HepG2 (cell line): ENCODE data around the gene RAPSN. TPM values are rescaled to one million over a fixed set of nuclear protein-coding genes. Genes with fewer than 3 reads are reported as not detected.

ENCODE experiments used
- ATF1 ChIP-seq: IDR thresholded peaks from 2 replicates; pipeline ENCODE4 v1.6.1; 2016; ENCODE audit warnings: mild to moderate bottlenecking, control low read depth
- BCL6 ChIP-seq: IDR thresholded peaks from 2 replicates; pipeline ENCODE4 v1.6.1; 2016; ENCODE audit warnings: missing genetic modification reagents, missing compliant biosample characterization
- CBX2 ChIP-seq, 2 experiments: fragments of 200-600 bp in 1 of 2; sonication (generic); formaldehyde crosslinking in 1 of 2; IDR thresholded peaks; 2 replicates each; pipeline versions ENCODE4 v1.7.0 to v1.8.1; 2018 to 2022; ENCODE audit warnings: low read depth in 2 of 2, low read length in 1 of 2, mild to moderate bottlenecking in 1 of 2, missing genetic modification reagents in 1 of 2
- FOXP1 ChIP-seq, 2 experiments: fragments of 450-650 bp in 1 of 2; IDR thresholded peaks; 2 replicates each; pipeline ENCODE4 v1.6.1; 2017 to 2018; ENCODE audit warnings: antibody characterized with exemption in 1 of 2
- GTF2F1 ChIP-seq: fragments of 150-350 bp; IDR thresholded peaks from 2 replicates; pipeline ENCODE4 v1.6.1; 2014; ENCODE audit warnings: low read length
- HHEX ChIP-seq: IDR thresholded peaks from 2 replicates; pipeline ENCODE4 v1.6.1; 2016; ENCODE audit warnings: control low read depth
- KLF16 ChIP-seq, 2 experiments: sonication (generic) in 1 of 2; formaldehyde crosslinking in 1 of 2; IDR thresholded peaks; 2 replicates each; pipeline versions ENCODE4 v1.6.1 to v1.8.0; 2016 to 2023; ENCODE audit warnings: missing genetic modification reagents in 2 of 2, missing compliant biosample characterization in 1 of 2
- MAX ChIP-seq: IDR thresholded peaks from 2 replicates; pipeline ENCODE4 v1.6.1; 2012; ENCODE audit warnings: inconsistent platforms
- PAXIP1 ChIP-seq: sonication (generic); formaldehyde crosslinking; conservative IDR thresholded peaks from 2 replicates; pipeline ENCODE4 v1.4.0; 2020; ENCODE audit warnings: mild to moderate bottlenecking, missing genetic modification reagents, moderate library complexity
- PHF5A ChIP-seq: IDR thresholded peaks from one replicate; pipeline ENCODE4 v1.6.1; 2018; ENCODE audit warnings: low read depth, missing genetic modification reagents; ENCODE audit not compliant: unreplicated experiment
- RAD21 ChIP-seq: fragments of 450-650 bp; formaldehyde crosslinking; IDR thresholded peaks from 2 replicates; pipeline ENCODE4 v1.5.0; 2020; ENCODE audit warnings: mild to moderate bottlenecking
- SALL1 ChIP-seq: sonication (generic); formaldehyde crosslinking; IDR thresholded peaks from 2 replicates; pipeline ENCODE4 v1.8.0; 2022; ENCODE audit warnings: mild to moderate bottlenecking, missing genetic modification reagents
- SOX6 ChIP-seq, 2 experiments: fragments of 450-650 bp in 1 of 2; sonication (generic) in 1 of 2; formaldehyde crosslinking in 1 of 2; IDR thresholded peaks; 2 replicates each; pipeline versions ENCODE4 v1.4.0 to v1.6.1; 2017 to 2020; ENCODE audit warnings: antibody characterized with exemption in 1 of 2, mild to moderate bottlenecking in 1 of 2, missing genetic modification reagents in 1 of 2
- SRSF4 ChIP-seq: fragments of 200-400 bp; formaldehyde crosslinking; IDR thresholded peaks from one replicate; pipeline ENCODE4 v1.6.1; 2018; ENCODE audit warnings: mild to moderate bottlenecking, low read depth, low read length, moderate library complexity; ENCODE audit not compliant: poor library complexity, severe bottlenecking
- TAF15 ChIP-seq: fragments of 200-400 bp; formaldehyde crosslinking; IDR thresholded peaks from one replicate; pipeline ENCODE4 v1.6.1; 2018; ENCODE audit warnings: mild to moderate bottlenecking, low read depth, low read length; ENCODE audit not compliant: poor library complexity, severe bottlenecking
- TBP ChIP-seq: sonication (generic); formaldehyde crosslinking; IDR thresholded peaks from 2 replicates; pipeline ENCODE4 v1.5.0; 2020; ENCODE audit warnings: missing genetic modification reagents
- ZKSCAN5 ChIP-seq: sonication (generic); formaldehyde crosslinking; IDR thresholded peaks from 2 replicates; pipeline ENCODE4 v1.5.1; 2020; ENCODE audit warnings: mild to moderate bottlenecking, missing genetic modification reagents
- ZNF251 ChIP-seq: sonication (generic); formaldehyde crosslinking; IDR thresholded peaks from 2 replicates; pipeline ENCODE4 v1.9.0; 2021; ENCODE audit warnings: mild to moderate bottlenecking, missing genetic modification reagents
- ZNF296 ChIP-seq: sonication (generic); formaldehyde crosslinking; conservative IDR thresholded peaks from 2 replicates; pipeline ENCODE4 v1.5.0; 2020; ENCODE audit warnings: mild to moderate bottlenecking, missing genetic modification reagents
- ZNF335 ChIP-seq: sonication (generic); formaldehyde crosslinking; IDR thresholded peaks from 2 replicates; pipeline ENCODE4 v1.4.0; 2020; ENCODE audit warnings: missing genetic modification reagents
- ZNF687 ChIP-seq: sonication (generic); formaldehyde crosslinking; IDR thresholded peaks from 2 replicates; pipeline ENCODE4 v1.5.1; 2020; ENCODE audit warnings: mild to moderate bottlenecking, missing genetic modification reagents, moderate library complexity
- polyA plus RNA-seq, 8 experiments: library from polyadenylated mRNA; depleted of rRNA in 3 of 8; stranded (reverse) in 7 of 8; unstranded in 1 of 8; fragments of >200 nt; fragmentation: Illumina TruSeq in 4 of 8; extraction: Trizol in 4 of 8; gene quantifications; 2 replicates each; pipeline versions ENCODE4 v1.2.1 to v1.2.3, GENCODE V29; 2011 to 2016; ENCODE audit warnings: low read depth in 4 of 8, missing spikeins in 1 of 8, mixed read lengths in 1 of 8; ENCODE audit not compliant: insufficient read depth in 1 of 8
- total RNA-seq, 5 experiments: library from RNA; depleted of rRNA; stranded (reverse); fragments of >200 nt; fragmentation: Illumina TruSeq; extraction: Trizol; gene quantifications; 2 replicates each; pipeline ENCODE4 v1.2.3, GENCODE V29; 2016; ENCODE audit warnings: low read depth in 1 of 5

The RAPSN gene
- total and polyA plus RNA-seq, 2 of the 13 experiments (the other 11 are each of a cell fraction or from before 2014, with no cell fraction given), result 0.15 to 1.2 TPM

- TF ChIP-seq ZNF296 (CRISPR knock-in tag) (no peak), PHF5A (CRISPR knock-in tag) (no peak), BCL6 (0 out of 2 replicates have a peak, but pooled peaks have one; percentile 19), TAF15 (no peak), SOX6 (IDR thresholded peaks at IDR 0.05) (no peak), SOX6 (CRISPR knock-in tag; IDR thresholded peaks at IDR 0.05) (peak; percentile 71; the same call in 1 of the 2 replicates), SRSF4 (no peak), ZNF687 (CRISPR knock-in tag) (peak; percentile 40), CBX2 (IDR thresholded peaks at IDR 0.05; ENCODE audit: low read depth, low read length) (no peak), CBX2 (CRISPR knock-in tag; IDR thresholded peaks at IDR 0.05; ENCODE audit: low read depth) (no peak), ZNF335 (CRISPR knock-in tag) (no peak), ZNF251 (CRISPR knock-in tag) (no peak), KLF16 (CRISPR knock-in tag; IDR thresholded peaks at IDR 0.05) (no peak), RAD21 (CRISPR knock-in tag) (no peak), FOXP1 (IDR thresholded peaks at IDR 0.05) (no peak), FOXP1 (CRISPR knock-in tag; IDR thresholded peaks at IDR 0.05) (peak; percentile 59), HHEX (CRISPR knock-in tag) (no peak), PAXIP1 (CRISPR knock-in tag) (peak; percentile 84), ZKSCAN5 (CRISPR knock-in tag) (no peak), TBP (CRISPR knock-in tag) (no peak), GTF2F1 (no peak), SALL1 (peak; percentile 28), MAX (no peak), ATF1 (CRISPR knock-in tag) (no peak)
These were observed 17.4 kb downstream of the RAPSN start (continued) for GRCh38 chr11:47431356-47432083.
